ENCODE results near the gene CGRRF1. TPM values are rescaled to one million over a fixed set of nuclear protein-coding genes. Genes with fewer than 3 reads are reported as not detected.

Gene CGRRF1
- total RNA-seq, 1 experiment from 2014 or later: 19.1 TPM

GRCh38 chr14:54474232-54474793 is 35.4 kb upstream of the CGRRF1 start:
- Histone ChIP-seq H3K27ac (ENCODE audit: insufficient read length, low read depth, low read length) (no peak overlapping the region), H2BK20ac (ENCODE audit: low read depth, low read length, poor library complexity, severe bottlenecking) (no peak overlapping the region), H3T11ph (ENCODE audit: low read length) (no peak overlapping the region), H2BK12ac (ENCODE audit: insufficient read length, low read depth, low read length) (no peak overlapping the region), H2BK15ac (ENCODE audit: low read depth, low read length) (no peak overlapping the region), H3K27me3 (ENCODE audit: insufficient read depth, low read length) (no peaks in the 10 kb centered on the region), H3K9ac (ENCODE audit: extremely low read depth, insufficient read length, low read length) (no peak overlapping the region), H2AK5ac (ENCODE audit: insufficient read length, low read length) (no peak overlapping the region), H3K9me3 (ENCODE audit: control insufficient read depth, low read depth, low read length) (no peaks in the 10 kb centered on the region), H2BK5ac (ENCODE audit: insufficient read length, low read length) (no peak overlapping the region), H3K4me1 (ENCODE audit: insufficient read depth, low read length) (no peaks in the 10 kb centered on the region), H4K8ac (replicated peaks; ENCODE audit: insufficient read length, low read depth, low read length) (no peak overlapping the region), H3K18ac (ENCODE audit: insufficient read length, low read depth, low read length) (no peak overlapping the region), H3K4me2 (ENCODE audit: insufficient read depth, insufficient read length, low read length) (no peak overlapping the region), H4K20me1 (ENCODE audit: control insufficient read depth, insufficient read depth, insufficient read length) (no peaks in the 10 kb centered on the region), H3K4ac (ENCODE audit: low read depth, low read length) (no peak overlapping the region), H4K91ac (ENCODE audit: insufficient read length, low read depth, low read length) (no peak overlapping the region), H3K23me2 (ENCODE audit: insufficient read length, low read depth, low read length, poor library complexity, severe bottlenecking) (no peaks in the 10 kb centered on the region), H3K56ac (ENCODE audit: insufficient read length, low read depth, low read length) (no peak overlapping the region), H3K79me2 (ENCODE audit: insufficient read depth, low read length) (no peaks in the 10 kb centered on the region), H2AFZ (ENCODE audit: low read length) (no peak overlapping the region), H3K23ac (ENCODE audit: insufficient read length, low read depth, low read length) (no peak overlapping the region), H3K14ac (ENCODE audit: insufficient read depth, low read length) (no peak overlapping the region), H4K5ac (ENCODE audit: insufficient read length, low read depth, low read length) (no peak overlapping the region), H2BK120ac (ENCODE audit: low read depth, low read length, poor library complexity, severe bottlenecking) (no peak overlapping the region), H3K79me1 (ENCODE audit: insufficient read depth, low read depth, low read length, poor library complexity, severe bottlenecking) (no peaks in the 10 kb centered on the region)
- TF ChIP-seq CTCF (conservative IDR thresholded peaks at IDR 0.05): no peak
- no peak overlapping the region for H3K4me3 Mint-ChIP-seq
- no peaks in the 10 kb centered on the region for H3K9me3 Mint-ChIP-seq
- WGBS (ENCODE audit: extremely low coverage, insufficient read length, low lambda C conversion rate): no CpG with 5 or more reads among the region's 2 CpGs
- peaks cover 6 to 29% (median 28%) of the 10 kb centered on the region in 3 experiments; a peak in 6 of 7 replicates for H3K36me3 Mint-ChIP-seq (ENCODE audit: insufficient read depth in 1 of 3, low read depth in 3 of 3)
- peak overlapping the region in 1 of 3 experiments; percentile 24; a peak in 1 of 7 replicates for H3K27ac Mint-ChIP-seq
- DNase-seq: no peak
- H3K4me1 Mint-ChIP-seq: peaks cover 16 to 19% of the 10 kb centered on the region in 2 experiments
- H3K27me3 Mint-ChIP-seq (ENCODE audit: low read depth): no peaks in the 10 kb centered on the region

All from H9 (cell line).